Spleen (tissue), 3 donors: ENCODE measurements around the gene CEP112.

ENCODE experiments used
- POLR2A ChIP-seq, 3 donors: fragments of 450-650 bp; IDR thresholded peaks; one replicate each; pipeline ENCODE4 v1.5.1; 2017; ENCODE audit warnings: antibody characterized with exemption in 3 of 3, mild to moderate bottlenecking in 1 of 3
- POLR2AphosphoS5 ChIP-seq, 3 donors: sonication (generic); formaldehyde crosslinking; IDR thresholded peaks; one replicate each; pipeline ENCODE4 v1.5.1; 2017; ENCODE audit warnings: antibody characterized with exemption in 3 of 3

- TF ChIP-seq POLR2AphosphoS5 (IDR thresholded peaks at IDR 0.05): no peak
- no peak for TF ChIP-seq POLR2A (IDR thresholded peaks at IDR 0.05)
Observed at GRCh38 chr17:66221755-66222530, 30.0 kb upstream of the CEP112 start.
